GM19455 (cell line): Measurements from ENCODE around the gene ZBTB46.
"Not testable (repeated sequence)": the region's sequence is repeated elsewhere in the genome, so short reads cannot be mapped to it uniquely, and the experiment has no call there.

ENCODE experiments used
- ATAC-seq: cut with Tn5 transposase; IDR thresholded peaks from one replicate; pipeline ENCODE4 v1.9.1; 2021; ENCODE audit not compliant: unreplicated experiment

The ZBTB46 gene

DNA sequence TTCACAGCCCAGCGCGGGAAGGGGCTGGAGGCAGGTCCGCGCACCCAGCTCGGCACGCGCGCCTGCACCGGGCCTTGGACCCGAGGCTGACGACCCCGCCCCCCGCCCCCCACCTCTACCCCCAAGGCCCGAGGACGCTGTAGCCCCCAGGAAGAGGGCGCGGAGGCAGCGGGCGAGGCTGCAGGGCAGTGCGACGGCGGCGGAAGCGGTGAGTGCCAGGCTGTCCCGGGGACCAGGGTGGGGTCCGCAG is 93.4 kb downstream of the ZBTB46 start:
- ATAC-seq, result no peak

GRCh38 chr20:63736893-63737694 is 94.0 kb downstream of the ZBTB46 start:
- no peak for ATAC-seq

- no peak for ATAC-seq
These were observed 95.0 kb downstream of the ZBTB46 start, which contains the start of gene LIME1 for GRCh38 chr20:63735859-63736718. TSS of gene LIME1 (plus strand) at chr20:63736664. CDS start at chr20:63737550, 886 bp downstream.

DNA sequence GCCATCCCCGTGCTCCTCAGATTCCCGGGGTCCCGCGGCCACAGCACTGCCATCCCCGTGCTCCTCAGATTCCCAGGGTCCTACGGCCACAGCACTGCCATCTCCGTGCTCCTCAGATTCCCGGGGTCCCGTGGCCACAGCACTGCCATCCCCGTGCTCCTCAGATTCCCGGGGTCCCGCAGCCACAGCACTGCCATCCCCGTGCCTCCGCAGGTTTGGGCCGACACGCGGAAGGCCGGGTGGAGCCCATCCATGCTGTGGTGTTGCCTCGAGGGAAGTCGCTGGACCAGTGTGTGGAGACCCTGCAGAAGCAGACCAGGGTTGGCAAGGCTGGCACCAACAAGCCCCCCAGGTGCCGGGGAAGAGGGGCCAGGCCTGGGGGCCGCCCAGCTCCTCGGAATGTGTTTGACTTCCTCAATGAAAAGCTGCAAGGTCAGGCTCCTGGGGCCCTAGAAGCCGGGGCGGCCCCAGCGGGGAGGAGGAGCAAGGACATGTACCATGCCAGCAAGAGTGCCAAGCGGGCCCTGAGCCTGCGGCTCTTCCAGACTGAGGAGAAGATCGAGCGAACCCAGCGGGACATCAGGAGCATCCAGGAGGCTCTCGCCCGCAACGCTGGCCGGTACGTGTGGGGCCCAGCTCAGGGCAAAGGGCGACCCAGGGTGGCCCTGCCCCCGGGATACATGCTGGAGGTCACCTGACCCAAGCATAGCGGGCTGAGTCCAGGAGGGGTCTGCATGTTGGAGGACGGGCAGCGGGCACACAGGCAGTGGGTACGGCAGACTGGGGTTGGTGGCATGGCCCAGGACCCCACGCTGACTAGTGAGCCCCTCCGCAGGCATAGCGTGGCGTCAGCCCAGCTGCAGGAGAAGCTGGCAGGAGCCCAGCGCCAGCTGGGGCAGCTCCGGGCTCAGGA is 95.9 kb downstream of the ZBTB46 start:
- ATAC-seq, result no peak

GRCh38 chr20:63734111-63734945 is 96.7 kb downstream of the ZBTB46 start:
- ATAC-seq, result no peak

GRCh38 chr20:63733579-63734081 is 97.4 kb downstream of the ZBTB46 start:
- no peak for ATAC-seq

GRCh38 chr20:63733117-63733516 is 97.9 kb downstream of the ZBTB46 start:
- no peak for ATAC-seq

DNA sequence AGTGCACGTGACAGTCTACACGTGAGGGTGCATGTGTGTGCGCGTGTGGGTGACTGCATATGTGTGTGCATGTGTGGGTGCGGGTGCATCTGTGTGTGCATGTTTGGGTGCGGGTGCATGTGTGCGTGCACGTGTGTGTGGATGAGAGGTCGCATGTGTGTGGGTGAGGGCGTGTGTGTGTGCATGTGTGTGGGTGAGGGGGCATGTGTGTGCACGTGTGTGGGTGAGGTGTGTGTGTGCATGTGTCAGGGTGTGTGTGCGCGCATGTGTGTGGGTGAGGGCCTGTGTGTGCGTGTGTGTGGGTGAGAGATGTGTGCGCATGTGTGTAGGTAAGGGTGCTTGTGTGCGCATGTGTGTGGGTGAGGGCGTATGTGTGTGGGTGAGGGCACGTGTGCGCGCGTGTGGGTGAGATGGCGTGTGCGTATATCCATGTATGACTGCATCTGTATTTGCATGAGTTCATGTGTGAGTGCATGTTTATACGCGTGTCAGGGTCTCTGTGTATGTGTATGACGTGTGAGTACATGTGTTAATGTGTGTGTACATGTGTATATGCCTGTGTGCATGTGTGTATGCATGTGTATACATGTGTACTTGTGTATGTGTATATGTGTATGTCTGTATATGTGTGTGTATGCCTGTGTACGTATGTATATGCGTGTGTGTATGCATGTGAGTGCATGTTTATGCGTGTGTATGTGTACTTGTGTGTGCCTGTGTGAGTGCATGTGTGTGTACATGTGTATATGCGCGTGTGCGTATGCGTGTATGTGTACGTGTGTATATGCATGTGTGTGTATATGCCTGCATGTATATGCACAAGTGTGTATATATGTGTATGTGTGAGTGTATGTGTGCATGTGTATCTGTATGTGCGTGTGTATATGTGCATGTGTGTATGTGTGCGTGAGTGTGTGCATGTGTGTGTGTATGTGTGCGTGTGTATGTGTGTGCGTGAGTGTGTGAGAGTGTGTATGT is 98.7 kb downstream of the ZBTB46 start:
- ATAC-seq, result no peak

DNA sequence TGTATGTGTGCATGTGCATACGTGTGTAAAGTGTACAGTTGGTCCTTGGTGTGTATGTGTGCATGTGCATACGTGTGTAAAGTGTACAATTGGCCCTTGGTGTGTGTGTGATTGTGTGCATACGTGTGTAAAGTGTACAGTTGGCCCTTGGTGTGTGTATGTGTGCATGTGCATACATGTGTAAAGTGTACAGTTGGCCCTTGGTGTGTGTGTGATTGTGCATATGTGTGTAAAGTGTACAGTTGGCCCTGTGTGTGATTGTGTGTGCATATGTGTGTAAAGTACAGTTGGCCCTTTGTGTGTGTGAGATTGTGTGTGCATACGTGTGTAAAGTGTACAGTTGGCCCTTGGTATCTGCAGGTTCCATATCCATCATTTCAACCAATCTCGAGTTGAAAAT is 99.7 kb downstream of the ZBTB46 start:
- no peak for ATAC-seq

DNA sequence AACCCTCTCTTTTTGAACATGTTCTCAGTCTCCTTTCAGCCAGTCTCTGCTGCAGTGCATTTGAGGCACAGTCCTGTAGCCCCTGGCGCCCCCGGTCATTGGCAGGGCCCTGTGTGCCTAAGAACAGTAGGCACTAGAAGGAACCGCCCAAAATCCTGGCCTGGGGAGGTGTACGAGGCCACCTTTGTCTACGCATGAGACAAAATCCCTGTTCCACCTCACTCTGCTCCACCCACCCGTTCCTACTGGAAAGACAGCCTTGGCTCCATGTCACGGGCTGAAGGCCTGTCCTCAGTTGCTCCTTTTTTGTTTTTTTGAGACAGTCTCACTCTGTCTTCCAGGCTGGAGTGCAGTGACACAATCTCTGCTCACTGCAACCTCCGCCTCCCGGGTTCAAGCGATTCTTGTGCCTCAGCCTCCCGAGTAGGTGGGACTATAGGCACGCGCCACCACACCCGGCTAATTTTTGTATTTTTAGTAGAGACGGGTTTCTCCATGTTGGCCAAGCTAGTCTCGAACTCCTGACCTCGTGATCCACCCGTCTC is 100.8 kb downstream of the ZBTB46 start:
- ATAC-seq, result not testable (repeated sequence)

- not testable (repeated sequence) for ATAC-seq
These were observed 108.0 kb downstream of the ZBTB46 start for GRCh38 chr20:63722967-63723622.

GRCh38 chr20:63718996-63719395 is 112.1 kb downstream of the ZBTB46 start:
- ATAC-seq, result no peak

DNA sequence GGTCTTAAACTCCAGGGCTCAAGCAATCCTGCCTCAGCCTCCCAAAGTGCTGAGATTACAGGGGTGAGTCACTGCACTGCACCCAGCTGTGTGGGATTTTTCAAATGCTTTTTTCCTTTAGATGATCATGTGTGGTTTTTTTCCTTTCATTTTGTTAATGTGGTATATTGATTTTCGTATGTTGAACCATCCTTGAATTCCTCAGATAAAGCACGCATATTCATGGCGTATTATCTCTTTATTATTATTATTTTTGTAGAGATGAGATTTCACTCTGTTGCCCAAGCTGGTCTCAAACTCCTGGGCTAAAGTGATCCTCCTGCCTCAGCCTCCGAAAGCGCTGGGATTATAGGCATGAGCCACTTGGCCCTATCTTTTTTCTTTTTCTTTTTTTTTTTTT is 116.2 kb downstream of the ZBTB46 start:
- ATAC-seq, result no peak

DNA sequence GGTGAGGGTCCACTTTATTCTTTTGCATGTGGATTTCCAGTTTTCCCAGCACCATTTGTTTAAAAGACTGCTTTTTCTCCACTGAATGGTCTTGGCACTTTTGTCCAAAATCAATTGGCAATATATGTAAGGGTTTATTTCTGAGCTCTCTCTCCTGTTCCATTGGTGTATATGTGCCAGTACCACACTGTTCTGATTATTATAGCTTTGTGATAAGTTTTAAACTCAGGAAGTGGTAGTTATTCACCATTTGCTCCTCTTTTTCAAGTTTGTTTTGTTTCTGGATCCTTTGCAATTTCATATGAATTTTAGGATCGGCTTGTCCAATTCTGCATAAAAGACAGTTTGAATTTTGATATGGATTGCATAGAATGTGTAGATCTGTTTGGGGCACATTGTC is 118.9 kb downstream of the ZBTB46 start:
- no peak for ATAC-seq

DNA sequence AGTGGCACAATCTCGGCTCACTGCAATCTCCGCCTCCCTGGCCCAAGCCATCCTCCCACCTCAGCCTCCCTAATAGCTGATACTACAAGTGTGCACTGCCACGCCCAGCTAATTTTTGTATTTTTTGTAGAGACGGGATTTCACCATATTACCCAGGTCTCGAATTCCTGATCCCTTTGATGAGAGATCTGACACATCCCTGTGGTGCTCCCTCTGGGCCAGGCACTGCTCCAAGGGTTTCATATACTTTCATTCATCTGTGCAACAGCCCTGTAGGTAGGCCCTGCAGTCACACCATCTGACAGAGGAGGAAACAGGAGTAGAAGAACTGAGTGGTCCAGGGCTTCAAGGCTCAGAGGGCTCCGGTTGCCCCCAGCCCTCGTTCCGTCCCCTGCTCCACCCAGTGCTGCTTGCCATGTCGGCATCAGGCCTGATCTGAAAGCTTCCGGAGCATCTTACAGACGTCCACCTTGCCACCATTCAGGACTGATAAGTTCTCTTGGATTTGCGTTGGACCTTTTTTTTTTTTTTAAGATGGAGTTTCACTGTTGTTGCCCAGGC is 119.9 kb downstream of the ZBTB46 start:
- no peak for ATAC-seq

DNA sequence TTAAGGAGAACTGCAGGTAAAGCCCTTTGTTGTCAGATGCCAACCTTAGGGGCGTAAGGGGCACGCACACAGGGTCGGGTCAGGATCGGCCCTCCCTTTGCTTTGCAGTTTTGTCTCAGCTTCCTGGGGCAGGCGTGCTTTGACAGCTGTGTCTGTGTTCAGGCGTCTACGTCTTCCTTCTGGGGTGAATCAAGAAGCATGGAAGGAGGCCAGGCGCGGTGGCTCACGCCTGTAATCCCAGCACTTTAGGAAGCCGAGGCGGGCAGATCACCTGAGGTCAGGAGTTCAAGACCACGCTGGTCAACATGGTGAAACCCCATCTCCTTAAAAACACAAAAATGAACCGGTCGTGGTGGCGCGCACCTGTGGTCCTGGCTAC is 121.9 kb downstream of the ZBTB46 start:
- no peak for ATAC-seq

GRCh38 chr20:63708301-63709148 is 122.5 kb downstream of the ZBTB46 start:
- ATAC-seq, result peak; percentile 20
